ENCODE measurements around the gene NKX2-1.

The NKX2-1 gene

DNA sequence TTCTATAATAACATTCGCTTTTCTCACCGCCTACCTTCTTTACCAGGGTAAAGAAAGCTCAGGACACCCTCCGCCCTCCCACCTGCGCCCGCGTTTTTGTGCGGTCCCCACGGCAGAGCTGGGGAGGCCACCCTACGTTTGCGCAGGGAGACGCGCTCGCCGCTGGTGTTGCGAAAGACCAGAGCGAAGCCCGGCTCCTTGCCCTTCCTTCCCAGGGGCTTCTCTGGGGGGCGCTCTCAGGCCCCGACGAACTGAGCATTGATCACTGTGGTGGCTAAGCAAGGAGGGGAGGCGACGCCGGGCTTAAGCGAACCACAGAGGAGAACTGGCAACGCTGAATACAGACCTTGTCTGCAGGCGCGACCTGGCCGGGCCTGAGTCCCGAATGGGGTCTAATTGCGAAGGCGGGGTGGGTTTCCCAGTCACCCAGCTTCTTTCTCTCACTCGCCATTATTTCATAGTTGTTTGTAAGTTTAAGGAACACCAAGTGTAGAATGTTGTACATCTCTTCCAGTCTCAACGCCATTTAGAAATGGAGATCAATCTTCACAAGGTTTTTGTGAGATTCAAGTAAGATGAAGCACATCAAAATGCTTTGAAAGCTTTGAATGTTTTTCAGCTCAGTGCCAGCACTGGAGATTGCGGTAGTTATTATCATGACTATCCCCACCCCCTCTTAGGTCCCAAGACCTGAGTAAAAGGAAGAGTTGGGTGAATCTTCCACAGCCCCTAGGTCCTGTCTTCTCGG, 1.7 kb upstream of the NKX2-1 start:
- Histone ChIP-seq H3K4me2 (ENCODE audit: low read depth, low read length, poor library complexity, severe bottlenecking) (no peak overlapping the region), H2AFZ (ENCODE audit: low read length) (no peak overlapping the region), H4K20me1 (ENCODE audit: insufficient read depth, low read length, poor library complexity, severe bottlenecking) (no peaks in the 10 kb centered on the region), H3K4me3 (ENCODE audit: low read length, poor library complexity, severe bottlenecking) (no peak overlapping the region), H3K36me3 (ENCODE audit: insufficient read depth, low read length) (no peaks in the 10 kb centered on the region), H3K27me3 (ENCODE audit: insufficient read depth, low read length, poor library complexity, severe bottlenecking) (no peaks in the 10 kb centered on the region), H3K9me3 (ENCODE audit: insufficient read depth, low read depth, low read length) (no peaks in the 10 kb centered on the region), H3F3A (ENCODE audit: low read depth) (no peaks in the 10 kb centered on the region), H3K9ac (ENCODE audit: low read depth, low read length, poor library complexity, severe bottlenecking) (no peak overlapping the region), H3K4me1 (ENCODE audit: insufficient read depth, low read length, poor library complexity, severe bottlenecking) (no peaks in the 10 kb centered on the region), H3K79me2 (ENCODE audit: insufficient read depth, low read length) (no peaks in the 10 kb centered on the region), H3K9me2 (replicated peaks; ENCODE audit: low read depth, low read length) (no peaks in the 10 kb centered on the region)
- no peak for TF ChIP-seq EZH2phosphoT487 (IDR thresholded peaks at IDR 0.05; ENCODE audit: borderline replicate concordance)
- TF ChIP-seq, protein P1, sequence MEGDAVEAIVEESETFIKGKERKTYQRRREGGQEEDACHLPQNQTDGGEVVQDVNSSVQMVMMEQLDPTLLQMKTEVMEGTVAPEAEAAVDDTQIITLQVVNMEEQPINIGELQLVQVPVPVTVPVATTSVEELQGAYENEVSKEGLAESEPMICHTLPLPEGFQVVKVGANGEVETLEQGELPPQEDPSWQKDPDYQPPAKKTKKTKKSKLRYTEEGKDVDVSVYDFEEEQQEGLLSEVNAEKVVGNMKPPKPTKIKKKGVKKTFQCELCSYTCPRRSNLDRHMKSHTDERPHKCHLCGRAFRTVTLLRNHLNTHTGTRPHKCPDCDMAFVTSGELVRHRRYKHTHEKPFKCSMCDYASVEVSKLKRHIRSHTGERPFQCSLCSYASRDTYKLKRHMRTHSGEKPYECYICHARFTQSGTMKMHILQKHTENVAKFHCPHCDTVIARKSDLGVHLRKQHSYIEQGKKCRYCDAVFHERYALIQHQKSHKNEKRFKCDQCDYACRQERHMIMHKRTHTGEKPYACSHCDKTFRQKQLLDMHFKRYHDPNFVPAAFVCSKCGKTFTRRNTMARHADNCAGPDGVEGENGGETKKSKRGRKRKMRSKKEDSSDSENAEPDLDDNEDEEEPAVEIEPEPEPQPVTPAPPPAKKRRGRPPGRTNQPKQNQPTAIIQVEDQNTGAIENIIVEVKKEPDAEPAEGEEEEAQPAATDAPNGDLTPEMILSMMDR (conservative IDR thresholded peaks at IDR 0.05; ENCODE audit: low read length), result no peak

DNA sequence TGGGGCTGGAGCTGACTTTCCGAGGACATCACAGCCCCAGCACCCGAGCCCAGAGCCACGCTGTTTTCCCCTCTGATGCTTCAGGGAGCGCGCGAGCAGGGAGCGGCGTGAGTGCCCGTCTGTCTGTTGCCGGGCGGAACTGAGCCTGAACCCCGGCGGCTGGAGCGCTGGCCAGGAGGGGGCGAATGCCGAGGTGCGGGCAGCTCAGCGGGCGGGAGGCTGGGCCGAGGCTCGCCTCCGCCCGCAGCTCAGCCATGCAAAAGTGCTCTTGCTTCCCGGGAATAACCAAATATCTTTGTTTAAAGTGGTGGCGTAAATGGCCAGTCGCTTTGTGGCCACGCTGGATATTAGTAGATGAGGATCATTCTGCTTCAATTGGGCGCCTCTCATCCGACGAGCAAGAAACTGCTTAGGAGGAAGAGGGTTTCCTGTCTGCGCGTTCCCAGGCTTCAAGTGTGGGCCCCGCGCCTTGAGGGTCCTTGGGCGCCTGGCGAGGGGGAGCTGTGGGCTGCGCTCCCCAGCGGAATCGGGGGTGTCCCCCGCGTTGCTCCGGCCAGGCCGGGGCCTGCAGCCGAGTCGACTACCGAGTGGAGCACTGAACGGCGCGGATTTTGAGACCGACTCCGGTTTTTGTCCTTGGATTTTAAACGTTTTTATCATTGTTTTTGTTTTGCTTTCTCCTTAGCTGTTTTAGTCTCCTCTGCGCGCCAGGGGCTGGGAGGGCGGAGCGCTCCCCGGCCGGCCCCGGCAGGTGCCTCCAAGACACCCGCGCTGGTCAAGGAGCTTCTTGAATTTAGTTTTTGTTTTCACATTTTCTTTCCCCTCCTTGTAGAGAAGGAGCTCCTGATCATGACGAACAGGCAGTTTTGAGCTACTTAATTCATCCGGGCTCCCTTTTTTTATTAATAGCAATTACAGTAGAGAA, 831 bp upstream of the NKX2-1 start:
- TF ChIP-seq, protein P1 (conservative IDR thresholded peaks at IDR 0.05; ENCODE audit: low read length), result no peak
- TF ChIP-seq EZH2phosphoT487 (IDR thresholded peaks at IDR 0.05; ENCODE audit: borderline replicate concordance), result no peak
- Histone ChIP-seq H3F3A (ENCODE audit: low read depth) (no peaks in the 10 kb centered on the region), H4K20me1 (ENCODE audit: insufficient read depth, low read length, poor library complexity, severe bottlenecking) (no peaks in the 10 kb centered on the region), H3K79me2 (ENCODE audit: insufficient read depth, low read length) (no peaks in the 10 kb centered on the region), H3K4me3 (ENCODE audit: low read length, poor library complexity, severe bottlenecking) (no peak overlapping the region), H3K9ac (ENCODE audit: low read depth, low read length, poor library complexity, severe bottlenecking) (no peak overlapping the region), H3K9me3 (ENCODE audit: insufficient read depth, low read depth, low read length) (no peaks in the 10 kb centered on the region), H3K36me3 (ENCODE audit: insufficient read depth, low read length) (no peaks in the 10 kb centered on the region), H3K4me1 (ENCODE audit: insufficient read depth, low read length, poor library complexity, severe bottlenecking) (no peaks in the 10 kb centered on the region), H3K27me3 (ENCODE audit: insufficient read depth, low read length, poor library complexity, severe bottlenecking) (no peaks in the 10 kb centered on the region), H2AFZ (ENCODE audit: low read length) (no peak overlapping the region), H3K4me2 (ENCODE audit: low read depth, low read length, poor library complexity, severe bottlenecking) (no peak overlapping the region), H3K9me2 (replicated peaks; ENCODE audit: low read depth, low read length) (no peaks in the 10 kb centered on the region)

DNA sequence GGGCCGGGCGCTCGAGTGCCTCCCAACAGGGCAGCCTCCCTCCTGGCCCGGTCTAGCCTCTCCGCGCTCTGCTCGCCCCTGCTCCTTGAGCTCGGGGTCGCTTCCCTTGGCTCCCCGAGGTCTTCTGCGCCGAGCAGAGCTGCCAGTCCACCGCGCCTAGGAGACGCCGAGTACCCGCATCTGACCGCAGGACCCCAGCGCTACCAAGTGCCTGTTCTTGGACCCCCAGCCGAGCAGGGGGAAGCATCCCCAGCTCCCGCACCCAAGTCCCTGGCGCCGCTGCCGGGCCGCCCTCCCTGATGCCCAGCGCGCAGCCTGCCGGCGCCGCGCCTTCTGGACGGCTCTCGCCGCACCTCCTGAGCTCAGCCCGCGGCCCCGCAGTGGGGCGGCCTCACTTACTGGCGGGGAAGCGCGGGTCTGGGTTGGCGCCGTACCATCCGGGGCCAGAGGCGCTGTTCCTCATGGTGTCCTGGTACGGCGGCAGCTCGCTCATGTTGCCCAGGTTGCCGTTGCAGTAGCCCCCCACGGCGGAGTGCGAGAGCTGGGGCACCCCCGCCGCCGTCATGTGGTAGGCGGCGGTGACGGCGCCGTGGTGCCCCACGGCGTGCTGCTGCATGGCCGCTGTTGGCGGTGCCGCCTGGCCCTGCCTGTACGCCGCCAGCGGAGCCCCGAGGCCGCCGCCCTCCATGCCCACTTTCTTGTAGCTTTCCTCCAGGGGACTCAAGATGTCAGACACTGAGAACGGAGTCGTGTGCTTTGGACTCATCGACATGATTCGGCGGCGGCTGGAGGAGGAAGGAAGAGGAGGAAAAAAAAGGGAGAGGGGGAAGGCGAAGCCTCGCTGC, 1.2 kb downstream of the NKX2-1 start:
- H3K9me2 ChIP-seq (replicated peaks; ENCODE audit: low read depth, low read length), result no peaks in the 10 kb centered on the region

More for the DNA sequence above, 1.2 kb downstream of the NKX2-1 start:
- no peaks in the 10 kb centered on the region for H3K36me3 ChIP-seq (ENCODE audit: insufficient read depth, low read length)
- no peaks in the 10 kb centered on the region for H3K9me3 ChIP-seq (ENCODE audit: insufficient read depth, low read depth, low read length)
- H3K4me1 ChIP-seq (ENCODE audit: insufficient read depth, low read length, poor library complexity, severe bottlenecking), result no peaks in the 10 kb centered on the region
- no peak overlapping the region for H3K9ac ChIP-seq (ENCODE audit: low read depth, low read length, poor library complexity, severe bottlenecking)
- H3K4me2 ChIP-seq (ENCODE audit: low read depth, low read length, poor library complexity, severe bottlenecking), result no peak overlapping the region
- H3K79me2 ChIP-seq (ENCODE audit: insufficient read depth, low read length), result no peaks in the 10 kb centered on the region
- no peaks in the 10 kb centered on the region for H3K27me3 ChIP-seq (ENCODE audit: insufficient read depth, low read length, poor library complexity, severe bottlenecking)
- H2AFZ ChIP-seq (ENCODE audit: low read length), result no peak overlapping the region
- TF ChIP-seq, protein P1 (conservative IDR thresholded peaks at IDR 0.05; ENCODE audit: low read length), result no peak
- TF ChIP-seq EZH2phosphoT487 (IDR thresholded peaks at IDR 0.05; ENCODE audit: borderline replicate concordance), result no peak
- no peaks in the 10 kb centered on the region for H3F3A ChIP-seq (ENCODE audit: low read depth)
- no peak overlapping the region for H3K4me3 ChIP-seq (ENCODE audit: low read length, poor library complexity, severe bottlenecking)
- H4K20me1 ChIP-seq (ENCODE audit: insufficient read depth, low read length, poor library complexity, severe bottlenecking), result no peaks in the 10 kb centered on the region

All from Loucy (cell line).